H7 (cell line): ENCODE results near the gene SMIM20. TPM values are rescaled to one million over a fixed set of nuclear protein-coding genes. Genes with fewer than 3 reads are reported as not detected.

ENCODE experiments used
- DNase-seq: peaks from one replicate; pipeline ENCODE4 v3.0.0; 2012
- H3K27me3 ChIP-seq: 2 replicates; pipeline ENCODE4 v1.6.0; 2011; ENCODE audit warnings: mild to moderate bottlenecking, low read length; ENCODE audit not compliant: control insufficient read depth, insufficient read depth
- H3K36me3 ChIP-seq: replicated peaks from 2 replicates; pipeline ENCODE4 v1.5.1; 2011; ENCODE audit warnings: low read length; ENCODE audit not compliant: control insufficient read depth, insufficient read depth
- H3K4me3 ChIP-seq: 2 replicates; pipeline ENCODE4 v1.5.1; 2011; ENCODE audit warnings: low read depth, mild to moderate bottlenecking, control low read depth, low read length, moderate library complexity; ENCODE audit not compliant: insufficient read depth
- total RNA-seq: library from RNA; depleted of rRNA; stranded (reverse); fragments of >200 nt; shearing (Covaris generic); gene quantifications from 2 replicates; pipeline ENCODE4 v1.2.3, GENCODE V29; 2014

Gene SMIM20
- total RNA-seq, 1 experiment from 2014 or later = 55.3 TPM

DNA sequence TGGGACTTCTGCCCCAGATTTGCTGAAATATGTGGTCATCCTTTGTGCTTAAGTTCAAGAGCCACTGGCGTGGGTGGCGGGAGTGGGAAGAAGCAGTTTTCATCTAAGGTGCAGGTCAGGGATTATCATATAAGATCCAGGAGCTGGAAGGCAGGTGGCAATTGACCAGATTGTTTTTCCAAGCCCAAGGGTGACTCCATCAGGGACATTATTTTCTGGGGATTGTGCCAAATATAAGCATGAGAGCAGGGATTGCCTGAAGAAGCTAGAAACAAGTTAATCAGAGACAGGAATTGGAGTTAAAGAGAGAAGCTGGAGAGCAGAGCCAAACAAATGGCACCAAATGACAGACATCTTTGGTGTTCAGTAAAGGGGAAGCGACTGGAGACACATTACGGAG lies 31.8 kb upstream of the SMIM20 start:
- H3K4me3 ChIP-seq = no peak overlapping the region
- DNase-seq = no peak
- no peaks in the 10 kb centered on the region for H3K27me3 ChIP-seq
- H3K36me3 ChIP-seq = no peaks in the 10 kb centered on the region

DNA sequence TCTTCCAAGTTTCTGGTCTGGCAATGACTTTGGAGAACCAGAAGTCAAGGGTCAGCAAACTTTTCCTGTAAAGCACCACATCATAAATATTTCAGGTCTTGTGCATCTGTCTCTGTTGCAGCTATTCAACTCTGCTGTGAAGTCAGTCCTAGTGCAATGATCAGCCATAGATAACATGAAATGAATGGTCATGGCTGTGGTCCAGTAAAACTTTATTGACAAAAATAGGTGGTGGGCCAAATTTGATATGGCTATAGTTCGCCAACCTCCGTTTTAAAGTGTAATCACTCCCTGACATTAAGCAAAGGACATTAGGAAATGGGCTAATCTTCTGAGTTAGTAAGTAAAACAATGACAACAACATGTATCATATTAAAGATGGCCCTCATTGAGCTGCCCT lies 30.5 kb upstream of the SMIM20 start:
- DNase-seq = no peak
- H3K27me3 ChIP-seq = no peaks in the 10 kb centered on the region
- no peaks in the 10 kb centered on the region for H3K36me3 ChIP-seq
- no peak overlapping the region for H3K4me3 ChIP-seq

DNA sequence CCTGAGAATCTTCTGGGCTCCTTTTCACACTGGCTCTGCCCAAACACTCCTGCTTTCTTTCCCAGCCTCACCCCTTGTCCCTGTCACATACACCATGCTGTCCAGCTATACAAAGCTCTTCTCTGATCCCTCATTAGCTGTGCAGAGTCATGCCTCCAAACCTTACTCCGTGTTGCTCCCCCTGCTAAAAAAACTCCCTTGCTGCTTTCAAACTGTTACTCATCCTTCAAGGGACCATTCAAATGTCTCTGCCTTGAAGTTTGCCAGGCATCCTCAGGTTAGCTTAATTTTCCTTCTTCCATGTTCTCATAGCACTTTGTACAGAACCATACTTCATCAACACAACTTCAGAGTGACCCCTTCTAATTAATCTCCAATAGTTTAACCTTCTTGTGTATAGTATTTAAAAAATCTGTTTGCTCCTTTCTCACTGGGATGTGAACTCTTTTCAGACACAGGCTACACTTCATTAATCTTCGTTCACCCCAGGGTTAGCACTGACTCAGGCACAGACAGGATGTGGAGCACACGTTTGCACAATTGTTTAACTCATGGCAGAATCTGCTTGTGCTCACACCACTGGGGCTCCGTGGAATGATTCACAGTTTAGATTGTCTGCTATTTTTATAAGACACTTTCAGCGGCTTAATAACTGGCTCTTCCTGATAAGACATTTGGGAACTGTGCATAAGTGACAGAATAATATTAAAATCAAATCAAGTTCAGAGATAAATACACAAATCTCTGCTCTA lies 29.8 kb upstream of the SMIM20 start:
- DNase-seq = no peak
- no peak overlapping the region for H3K4me3 ChIP-seq
- no peaks in the 10 kb centered on the region for H3K27me3 ChIP-seq
- no peaks in the 10 kb centered on the region for H3K36me3 ChIP-seq

DNA sequence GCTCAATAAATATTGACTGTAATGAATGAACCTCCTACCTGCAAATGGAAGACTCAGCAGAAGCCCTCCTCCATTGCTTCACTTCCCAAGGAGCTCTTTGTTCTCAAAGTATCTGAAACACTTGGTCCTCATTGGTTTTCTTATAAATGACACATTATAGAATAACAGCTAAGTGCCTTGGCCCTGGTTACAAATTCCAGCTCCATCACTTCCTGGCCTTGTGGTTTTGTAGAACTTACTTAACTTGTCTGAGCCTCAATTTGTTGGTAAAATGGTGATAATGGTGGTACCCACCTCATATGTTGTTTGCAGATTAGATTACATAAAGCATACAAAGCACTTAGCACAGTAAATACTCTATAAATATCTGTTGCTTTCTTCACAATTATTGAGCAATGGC lies 25.2 kb upstream of the SMIM20 start:
- H3K27me3 ChIP-seq = no peaks in the 10 kb centered on the region
- H3K36me3 ChIP-seq = no peaks in the 10 kb centered on the region
- no peak for DNase-seq
- no peak overlapping the region for H3K4me3 ChIP-seq

DNA sequence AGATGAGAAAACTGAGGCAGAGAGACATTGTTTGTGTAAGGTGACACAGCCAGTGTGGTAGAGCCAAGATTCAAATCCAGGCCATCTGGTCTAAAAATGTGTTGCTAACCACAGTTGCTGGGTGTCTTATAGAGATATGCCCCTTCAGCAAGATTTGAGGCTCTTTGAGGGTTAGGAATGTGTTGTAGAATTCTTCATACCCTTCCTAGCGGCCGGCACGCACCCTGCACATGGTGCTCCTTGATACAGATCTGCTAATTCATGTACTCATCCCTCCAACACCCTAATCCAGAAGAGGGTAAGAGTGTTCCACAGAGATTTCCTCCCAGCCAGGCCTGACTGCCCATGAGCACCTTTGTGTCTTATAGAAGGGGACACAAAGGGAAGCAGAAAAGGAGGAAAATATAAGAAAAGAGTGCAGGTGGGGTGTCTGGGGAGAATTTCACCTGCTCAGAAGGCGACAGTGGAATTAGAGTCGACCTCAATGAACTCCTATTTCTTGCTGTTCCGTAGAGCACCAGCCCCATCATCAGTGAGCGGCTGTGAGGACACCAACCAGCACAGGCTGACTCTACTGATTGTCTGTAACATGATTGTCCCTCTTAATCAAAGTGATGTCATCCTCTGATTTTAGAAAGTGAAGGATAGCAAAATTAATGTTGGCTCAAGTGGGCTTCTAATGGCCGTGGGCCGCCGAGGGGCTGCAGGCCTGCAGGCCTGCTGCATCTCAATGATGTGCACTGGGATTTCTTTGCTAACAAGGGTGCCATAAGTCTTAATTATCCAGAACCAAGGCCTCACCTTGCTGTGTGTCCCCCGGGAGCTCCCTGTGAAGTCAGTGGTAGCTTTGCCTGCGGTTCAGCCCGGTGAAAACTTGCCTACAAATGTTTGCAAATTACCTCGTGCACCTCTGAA lies 24.2 kb upstream of the SMIM20 start:
- no peaks in the 10 kb centered on the region for H3K27me3 ChIP-seq
- no peak for DNase-seq
- H3K4me3 ChIP-seq = no peak overlapping the region
- H3K36me3 ChIP-seq = no peaks in the 10 kb centered on the region

DNA sequence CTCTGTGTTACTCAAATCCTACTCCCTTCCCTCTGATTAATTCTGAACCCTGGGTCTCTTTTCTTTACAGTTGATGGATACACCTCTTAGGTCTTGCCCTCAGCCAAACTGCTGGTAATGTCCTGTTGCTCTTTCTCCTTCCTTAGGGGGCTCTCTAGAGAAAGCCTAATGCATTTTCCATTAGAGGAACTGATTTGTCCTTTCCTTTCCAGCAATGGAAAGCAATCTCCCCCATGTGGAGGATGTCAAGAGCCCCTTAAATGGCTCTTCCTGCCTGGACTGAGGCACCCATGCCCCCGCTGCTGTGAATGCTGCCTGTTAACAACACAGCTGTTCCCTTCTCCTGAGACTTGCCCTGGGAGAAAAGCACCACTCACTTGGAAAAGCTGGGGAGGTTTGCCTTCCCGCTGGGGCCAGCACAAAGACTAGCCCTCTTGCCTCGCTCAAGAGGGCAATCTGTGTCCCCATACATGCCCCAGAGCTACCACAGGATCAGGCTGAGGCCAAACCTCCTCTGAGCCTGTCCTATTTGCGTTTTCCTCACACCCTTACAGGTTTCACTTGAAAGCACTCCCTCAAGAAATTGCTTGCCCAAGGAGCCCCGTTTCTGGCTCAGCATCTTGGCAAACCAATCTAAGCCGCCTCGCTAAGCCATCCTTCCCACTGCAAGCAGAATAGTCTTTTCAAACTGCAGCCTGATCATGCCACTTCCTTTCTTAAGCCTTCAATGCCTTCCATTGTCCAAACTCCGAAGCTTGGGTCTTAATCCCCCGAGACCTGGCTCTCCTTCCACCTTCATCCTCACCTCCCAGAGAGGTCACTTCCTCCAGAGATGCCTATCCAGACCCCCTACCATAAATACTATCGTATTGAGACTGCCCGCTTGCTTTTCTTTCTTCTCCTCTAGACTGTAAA lies 23.2 kb upstream of the SMIM20 start:
- no peaks in the 10 kb centered on the region for H3K36me3 ChIP-seq
- H3K4me3 ChIP-seq = no peak overlapping the region
- no peaks in the 10 kb centered on the region for H3K27me3 ChIP-seq
- DNase-seq = peak; percentile 55

DNA sequence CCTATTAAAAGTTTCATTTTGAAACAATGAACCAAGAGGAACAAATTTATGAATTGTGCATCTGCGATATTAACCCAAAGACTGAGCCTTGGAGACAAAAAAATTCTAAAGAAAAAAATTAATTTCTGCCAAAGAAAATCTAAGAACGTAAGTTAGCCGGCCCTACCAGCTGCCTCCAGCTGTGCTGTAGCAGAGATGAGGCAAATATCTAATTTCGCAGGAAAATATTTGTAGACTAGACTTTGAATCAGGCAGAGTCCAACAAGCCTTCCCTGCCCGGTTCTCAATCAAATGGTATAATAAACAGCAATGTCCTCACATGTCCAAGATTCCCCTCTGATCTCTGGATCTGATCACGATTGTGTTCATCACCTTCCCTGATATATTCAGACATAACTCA lies 21.2 kb upstream of the SMIM20 start:
- H3K36me3 ChIP-seq = no peaks in the 10 kb centered on the region
- no peaks in the 10 kb centered on the region for H3K27me3 ChIP-seq
- no peak for DNase-seq
- no peak overlapping the region for H3K4me3 ChIP-seq

DNA sequence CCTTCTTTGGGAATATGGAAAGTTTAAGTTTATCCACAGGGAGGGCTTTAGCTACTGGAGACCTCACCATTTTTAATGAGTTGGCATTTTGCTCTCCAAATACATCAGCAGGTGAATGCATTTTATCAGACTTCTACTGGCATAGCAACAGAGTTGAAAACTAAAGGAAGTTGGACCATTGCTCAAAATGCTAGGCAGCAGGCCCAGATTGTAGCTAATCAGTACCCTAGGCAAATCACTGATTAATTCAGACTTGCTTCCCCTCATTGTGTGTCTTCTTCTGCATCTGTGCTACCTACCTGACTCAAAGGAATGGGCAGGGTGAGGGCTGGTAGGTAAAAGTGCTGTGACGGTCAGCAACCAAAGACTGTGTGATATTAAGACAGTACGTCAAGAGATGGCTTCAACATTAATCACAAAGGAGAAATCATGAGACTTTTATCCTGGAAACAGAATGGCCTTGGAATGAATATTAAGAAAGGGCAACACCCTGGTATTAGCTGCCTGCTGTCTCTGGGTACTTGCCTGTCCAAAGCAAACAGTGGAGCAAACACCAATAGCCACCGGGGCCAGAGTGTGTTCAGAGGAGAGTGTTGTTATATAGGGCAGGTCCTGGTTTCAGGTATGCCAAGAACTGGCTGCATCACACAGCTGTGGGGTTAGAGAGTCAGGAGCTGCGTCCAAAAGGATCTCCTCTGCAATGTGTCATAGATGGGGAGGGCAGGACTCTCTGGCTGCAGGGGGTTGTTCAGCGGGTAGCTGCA lies 17.1 kb upstream of the SMIM20 start:
- no peaks in the 10 kb centered on the region for H3K36me3 ChIP-seq
- no peaks in the 10 kb centered on the region for H3K27me3 ChIP-seq
- no peak for DNase-seq
- no peak overlapping the region for H3K4me3 ChIP-seq

DNA sequence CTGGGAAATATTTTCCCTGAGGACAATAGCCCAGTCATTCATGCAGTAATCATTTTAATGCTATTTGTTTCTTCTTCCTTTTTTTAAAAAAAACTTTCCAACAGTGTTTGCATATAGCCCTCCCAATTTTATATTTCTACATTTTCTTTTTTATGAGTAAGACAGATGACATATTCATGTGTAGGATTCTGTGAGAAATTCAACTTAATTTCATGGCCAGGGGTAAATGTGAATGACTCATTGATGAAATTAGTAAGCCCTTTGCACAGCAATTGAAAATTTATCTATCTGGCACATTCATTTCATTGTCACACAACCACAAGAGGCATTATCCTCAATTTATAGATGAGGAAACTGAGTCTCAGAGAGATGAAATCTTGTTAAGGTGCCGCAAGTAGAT lies 13.7 kb upstream of the SMIM20 start:
- no peak overlapping the region for H3K4me3 ChIP-seq
- DNase-seq = no peak
- H3K36me3 ChIP-seq = no peaks in the 10 kb centered on the region
- H3K27me3 ChIP-seq = no peaks in the 10 kb centered on the region

DNA sequence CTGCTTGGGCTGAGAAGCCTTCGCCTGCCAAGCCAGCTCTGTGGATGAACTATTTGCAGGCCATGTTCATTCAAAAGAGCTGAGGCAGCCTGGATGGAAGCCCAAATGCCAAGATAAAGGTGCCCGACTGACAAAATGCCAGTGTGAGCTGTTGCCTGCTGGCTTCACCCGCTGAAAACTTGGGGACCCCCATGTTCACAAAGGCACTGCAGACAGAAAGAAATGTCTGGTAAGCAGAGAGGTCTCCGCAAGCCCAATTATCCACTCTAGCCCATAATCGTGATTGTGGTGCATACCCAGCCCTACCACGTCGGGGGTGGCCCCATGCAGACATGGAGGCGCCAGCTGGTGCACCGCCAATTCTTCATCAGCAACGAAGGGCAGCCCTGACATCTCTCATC lies 13.0 kb upstream of the SMIM20 start:
- no peak for DNase-seq
- no peak overlapping the region for H3K4me3 ChIP-seq
- H3K27me3 ChIP-seq = no peaks in the 10 kb centered on the region
- H3K36me3 ChIP-seq = no peaks in the 10 kb centered on the region

DNA sequence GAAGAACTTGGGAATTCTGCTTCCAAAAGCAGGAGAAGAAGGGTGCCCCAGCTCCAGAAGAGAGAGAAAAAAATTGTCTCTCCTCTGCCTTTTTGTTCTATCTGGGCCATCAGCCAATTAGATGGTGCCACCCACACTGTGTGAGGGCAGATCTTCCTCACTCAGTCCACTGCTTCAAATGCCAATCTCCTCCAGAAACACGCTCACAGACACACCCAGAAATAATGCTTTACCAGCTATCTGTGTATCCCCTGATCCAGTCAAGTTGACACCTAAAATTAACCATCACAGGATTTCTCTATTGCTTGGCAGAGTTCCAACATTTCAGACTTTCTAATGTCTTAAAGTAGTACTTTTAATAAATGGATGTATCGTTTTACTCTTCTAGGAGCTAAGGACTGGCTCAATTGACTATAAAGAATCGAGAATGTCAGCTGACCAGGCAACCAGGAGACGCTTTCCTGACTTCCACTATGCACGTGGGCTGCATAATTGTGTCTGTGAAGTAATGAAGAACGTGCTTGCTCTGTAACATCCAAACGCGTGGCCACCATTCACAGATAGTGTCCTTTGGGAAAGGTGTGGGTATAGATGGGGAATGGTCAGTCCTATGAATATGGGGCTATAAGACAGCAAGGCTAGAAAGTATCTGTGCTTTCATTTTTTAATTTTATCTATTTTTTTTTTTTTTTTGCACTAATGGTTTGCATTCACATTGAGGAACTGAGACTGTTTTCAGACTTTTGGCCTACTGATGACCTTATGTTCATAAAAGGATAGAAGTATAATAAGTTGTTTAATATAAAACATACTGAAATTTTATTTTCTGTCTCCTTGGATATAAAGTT lies 9.9 kb upstream of the SMIM20 start:
- no peaks in the 10 kb centered on the region for H3K27me3 ChIP-seq
- no peak overlapping the region for H3K4me3 ChIP-seq
- no peak for DNase-seq
- no peaks in the 10 kb centered on the region for H3K36me3 ChIP-seq

DNA sequence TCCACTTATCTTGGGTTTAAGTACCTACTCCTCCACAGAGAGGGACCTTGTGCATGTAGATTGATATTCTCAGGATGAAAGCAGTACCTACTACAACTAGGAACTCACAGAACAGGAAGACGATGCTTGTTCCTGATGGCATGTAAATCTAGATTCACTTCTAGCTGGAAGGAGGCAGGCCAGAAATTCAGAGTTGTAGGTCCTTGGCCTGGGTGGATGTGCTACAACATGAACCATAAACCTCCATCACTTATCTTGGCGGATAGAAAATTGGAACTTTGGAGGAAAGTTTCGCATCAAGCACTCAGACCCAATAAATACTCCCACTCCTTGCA lies 9.3 kb upstream of the SMIM20 start:
- no peak overlapping the region for H3K4me3 ChIP-seq
- H3K27me3 ChIP-seq = no peaks in the 10 kb centered on the region
- no peaks in the 10 kb centered on the region for H3K36me3 ChIP-seq
- DNase-seq = no peak

DNA sequence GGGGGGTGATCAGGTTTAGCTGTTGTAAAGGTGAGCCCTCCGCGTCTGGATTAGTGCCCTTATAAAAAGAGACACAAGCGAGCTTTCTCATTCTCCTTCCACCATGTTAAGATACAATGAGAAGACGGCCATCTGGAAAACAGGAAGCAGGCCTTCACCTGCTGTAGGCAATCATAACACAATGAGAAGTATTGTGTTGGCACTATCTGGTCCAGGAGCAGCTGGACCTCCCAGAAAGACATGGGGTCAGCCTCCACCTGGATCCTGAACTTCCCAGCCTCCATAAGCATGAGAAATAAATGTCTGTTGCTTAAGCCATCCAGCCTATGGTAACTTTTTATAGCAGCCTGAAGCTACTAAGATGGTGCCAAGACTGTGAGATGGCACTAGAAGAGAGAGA lies 8.6 kb upstream of the SMIM20 start:
- DNase-seq = no peak
- Histone ChIP-seq H3K27me3 (no peaks in the 10 kb centered on the region), H3K36me3 (no peaks in the 10 kb centered on the region), H3K4me3 (no peak overlapping the region)
